GM18511 (cell line): ENCODE data around the gene ZNF500.

Source experiments
- ATAC-seq: cut with Tn5 transposase; IDR thresholded peaks from one replicate; pipeline ENCODE4 v1.9.1; 2021; ENCODE audit warnings: mild to moderate bottlenecking, moderate library complexity; ENCODE audit not compliant: unreplicated experiment

The ZNF500 gene

DNA sequence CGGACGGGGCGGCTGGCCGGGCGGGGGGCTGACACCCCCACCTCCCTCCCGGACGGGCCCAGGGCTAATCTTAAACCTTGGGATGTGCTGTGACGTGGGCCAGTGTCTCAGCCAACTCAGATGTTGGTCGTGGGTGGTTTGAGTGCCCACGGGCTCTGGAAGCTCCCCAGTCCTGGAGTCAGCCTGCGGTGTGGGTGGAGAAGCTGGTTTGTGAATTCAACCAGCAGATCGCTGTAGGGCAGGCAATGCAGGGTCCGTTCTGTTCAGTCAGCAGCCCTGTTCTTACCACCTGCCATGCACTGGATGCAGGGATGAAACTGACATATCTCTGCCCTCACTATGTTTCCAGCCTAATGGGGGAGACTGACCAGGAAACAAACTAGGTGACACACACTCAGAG lies 8.0 kb upstream of the ZNF500 start:
- ATAC-seq = no peak

DNA sequence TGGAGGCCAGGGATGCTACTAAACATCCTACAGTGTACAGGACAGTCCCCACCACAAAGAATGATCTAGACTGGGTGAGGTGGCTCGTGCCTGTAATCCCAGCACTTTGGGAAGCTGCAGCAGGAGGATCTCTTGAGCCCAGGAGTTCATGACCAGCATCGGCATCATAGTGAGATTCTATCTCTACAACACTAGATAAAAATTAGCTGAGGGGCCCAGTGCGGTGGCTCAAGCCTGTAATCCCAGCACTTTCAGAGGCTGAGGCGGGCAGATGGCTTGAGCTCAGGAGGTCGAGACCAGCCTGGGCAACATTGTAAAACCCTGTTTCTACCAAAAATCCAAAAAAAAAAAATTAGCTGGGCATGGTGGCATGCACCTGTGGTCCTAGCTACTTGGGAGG lies 5.4 kb upstream of the ZNF500 start:
- no peak for ATAC-seq

DNA sequence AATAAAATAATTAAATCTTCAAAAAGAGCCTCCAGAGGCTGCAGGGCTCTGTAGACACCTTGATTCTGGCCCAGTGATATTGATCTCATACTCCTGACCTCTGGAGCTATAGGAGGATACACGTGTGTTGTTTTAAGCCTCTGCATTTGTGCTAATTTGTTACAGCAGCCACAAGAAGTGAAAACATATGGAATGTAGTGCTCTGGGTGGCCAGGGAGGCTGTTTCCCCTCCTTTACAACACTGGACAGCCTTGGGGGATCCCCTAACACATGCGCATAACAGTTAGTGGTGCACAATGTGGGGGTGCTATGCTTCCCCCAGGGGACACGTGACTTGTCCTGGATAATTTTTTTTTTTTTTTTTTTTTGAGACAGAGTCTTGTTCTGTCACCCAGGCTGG lies 4.7 kb upstream of the ZNF500 start:
- no peak for ATAC-seq

DNA sequence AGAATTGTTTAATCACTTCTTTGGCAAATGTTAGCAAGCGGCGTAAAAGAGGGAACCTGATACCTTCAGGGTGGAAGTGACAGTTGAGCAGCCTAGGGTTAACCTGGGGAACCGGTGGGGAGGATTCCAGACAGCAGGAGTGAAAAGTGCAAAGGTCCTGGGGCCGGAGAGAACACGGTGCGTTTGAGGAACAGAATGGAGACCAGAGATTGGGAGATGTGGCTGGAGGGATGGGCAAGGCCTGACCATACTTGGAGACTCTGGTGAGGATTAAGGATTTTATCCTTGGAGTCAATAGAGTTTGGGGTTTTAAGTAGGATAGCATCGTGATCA lies 2.3 kb upstream of the ZNF500 start:
- no peak for ATAC-seq

DNA sequence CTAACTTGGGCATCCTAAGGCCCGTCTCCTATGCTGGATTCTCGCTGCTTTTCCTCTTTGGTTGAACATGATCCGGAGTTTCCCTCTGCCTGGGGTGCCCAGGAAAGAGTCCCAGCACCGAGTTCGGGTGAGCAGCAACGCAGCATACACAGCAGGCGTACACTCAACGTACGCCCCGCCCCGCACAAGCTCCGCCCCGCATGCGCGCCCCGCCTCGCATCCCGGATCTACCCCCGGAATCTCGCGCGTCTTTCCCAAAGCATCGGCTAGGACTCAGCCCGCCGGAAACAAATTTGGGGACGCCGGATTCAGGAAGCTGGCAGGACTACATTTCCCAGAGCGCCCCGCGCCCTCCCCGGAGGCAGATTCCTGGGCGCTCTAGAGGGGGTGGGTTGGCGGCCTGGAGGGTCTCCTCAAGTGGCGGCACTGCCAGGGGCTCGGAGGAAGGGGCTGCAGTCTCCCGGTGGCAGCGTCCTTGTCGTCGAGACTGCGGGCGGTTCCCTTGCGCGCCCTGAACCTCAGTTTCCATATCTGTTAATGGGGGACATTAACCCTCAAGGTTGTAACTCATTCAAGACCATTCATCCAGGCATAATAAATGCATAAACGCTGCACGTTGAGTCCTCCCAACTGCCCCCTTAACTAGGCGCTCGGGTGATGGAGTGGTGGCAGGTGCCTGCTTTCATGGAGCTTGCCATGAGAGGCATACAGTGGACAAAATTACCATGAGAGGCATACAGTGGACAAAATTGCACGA lies 1.8 kb upstream of the ZNF500 start:
- ATAC-seq = peak; percentile 76

DNA sequence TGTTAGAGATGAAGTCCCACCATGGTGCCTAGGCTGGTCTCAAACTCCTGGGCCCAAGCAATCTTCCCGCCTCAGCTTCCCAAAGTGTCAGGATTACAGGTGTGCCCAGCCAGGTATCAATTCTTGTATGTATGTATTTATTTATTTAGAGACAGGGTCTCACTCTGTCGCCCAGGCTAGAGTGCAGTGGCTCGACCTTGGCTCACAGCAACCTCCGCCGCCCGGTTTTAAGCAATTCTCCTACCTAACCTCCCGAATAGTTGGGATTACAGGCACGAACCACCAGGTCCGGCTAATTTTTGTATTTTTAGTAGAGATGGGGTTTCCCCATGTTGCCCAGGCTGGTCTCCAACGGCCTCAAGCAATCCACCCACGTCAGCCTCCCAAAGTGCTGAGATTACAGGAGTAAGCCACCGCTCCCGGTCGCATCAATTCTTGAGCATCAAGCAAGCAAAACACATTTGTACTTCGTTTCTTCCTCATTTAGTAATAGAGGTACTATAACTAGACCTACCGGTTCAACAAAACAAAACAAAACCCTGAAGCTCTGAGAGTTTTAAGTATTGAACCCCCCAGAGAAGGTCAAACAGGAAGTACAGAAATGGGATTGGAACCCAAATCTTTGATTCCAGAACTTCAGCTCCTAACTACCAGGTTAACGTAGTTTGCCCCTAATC lies 1.0 kb upstream of the ZNF500 start:
- ATAC-seq = peak; percentile 3

DNA sequence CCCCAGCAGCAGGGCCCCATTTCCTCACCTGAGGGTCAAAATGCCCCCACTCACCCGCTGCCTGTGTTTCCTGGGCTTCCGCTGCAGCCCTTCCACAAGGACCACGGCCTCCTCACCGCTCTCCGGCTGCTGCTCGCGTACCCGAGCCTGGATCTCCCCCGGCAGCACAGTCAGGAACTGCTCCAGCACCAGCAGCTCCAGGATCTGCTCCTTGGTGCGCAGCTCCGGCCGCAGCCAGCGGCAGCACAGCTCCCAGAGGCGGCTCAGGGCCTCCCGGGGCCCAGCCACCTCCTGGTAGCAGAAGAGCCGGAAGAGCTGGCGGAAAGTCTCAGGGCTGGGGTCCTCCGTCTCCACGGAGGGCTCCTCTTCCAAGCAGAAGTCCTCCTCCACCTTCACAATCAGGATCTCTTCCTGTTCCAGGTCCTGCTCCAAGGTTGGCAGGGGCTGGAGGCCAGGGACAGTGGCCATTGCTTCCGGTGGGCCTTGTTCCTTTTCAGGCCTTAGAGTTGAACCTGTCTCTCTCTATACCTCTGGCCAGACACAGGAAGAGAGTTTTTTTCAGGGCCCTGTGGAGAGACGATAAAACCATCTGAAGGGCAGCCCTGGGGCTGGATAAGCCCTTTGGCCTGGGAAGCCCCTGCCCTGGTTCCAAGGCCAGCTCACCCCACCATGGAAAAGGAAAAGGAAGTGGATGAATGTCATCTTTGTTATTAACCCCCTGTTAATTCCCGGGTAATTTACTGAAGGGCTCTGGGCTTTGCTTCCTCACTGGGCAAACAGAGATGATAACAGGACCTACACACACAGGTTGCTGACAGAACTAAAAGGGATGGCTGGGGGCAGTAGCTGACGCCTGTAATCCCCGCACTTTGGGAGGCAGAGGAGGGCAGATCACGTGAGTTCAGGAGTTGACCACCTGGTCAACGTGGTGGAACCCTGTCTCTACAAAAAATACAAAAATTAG lies 1.2 kb downstream of the ZNF500 start:
- no peak for ATAC-seq

DNA sequence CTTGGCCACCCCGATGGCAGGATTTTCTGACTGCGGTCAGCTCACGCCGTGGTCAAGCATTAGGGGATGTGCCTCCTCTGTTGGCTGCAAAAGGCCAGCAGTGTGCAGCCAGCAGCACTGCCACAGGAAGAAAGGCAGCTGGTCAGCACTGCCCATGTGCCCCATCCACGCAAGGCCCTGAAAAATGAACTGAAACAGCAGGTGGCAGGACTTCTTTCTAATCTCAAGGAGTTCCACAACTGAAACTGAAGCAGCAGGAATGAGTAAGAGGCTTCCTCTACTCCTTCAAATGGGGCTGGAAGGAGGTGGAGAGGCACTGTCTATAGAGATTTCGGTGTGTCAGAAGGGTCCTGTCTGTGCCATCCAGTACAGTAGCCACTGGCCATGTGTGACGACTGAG lies 3.2 kb downstream of the ZNF500 start:
- ATAC-seq = no peak

DNA sequence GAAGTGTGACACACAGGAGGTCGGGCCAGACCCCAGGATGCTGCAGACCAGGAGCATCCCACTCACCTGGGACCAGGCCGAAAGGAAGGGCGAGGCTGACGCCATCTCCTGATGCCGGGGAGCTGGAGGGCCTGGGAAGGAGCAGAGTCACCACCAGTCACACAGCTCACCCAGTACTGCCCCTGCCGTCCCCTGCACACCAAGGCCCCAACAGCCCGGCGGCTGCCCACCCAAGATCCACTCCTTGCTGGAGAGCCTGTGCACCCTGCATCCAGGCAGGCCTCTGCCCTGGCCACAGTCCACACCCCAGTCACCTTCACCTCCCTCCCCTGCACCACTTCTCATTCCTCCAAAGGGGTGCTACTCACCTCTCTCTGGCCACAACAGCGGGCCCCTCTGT lies 4.8 kb downstream of the ZNF500 start:
- no peak for ATAC-seq

DNA sequence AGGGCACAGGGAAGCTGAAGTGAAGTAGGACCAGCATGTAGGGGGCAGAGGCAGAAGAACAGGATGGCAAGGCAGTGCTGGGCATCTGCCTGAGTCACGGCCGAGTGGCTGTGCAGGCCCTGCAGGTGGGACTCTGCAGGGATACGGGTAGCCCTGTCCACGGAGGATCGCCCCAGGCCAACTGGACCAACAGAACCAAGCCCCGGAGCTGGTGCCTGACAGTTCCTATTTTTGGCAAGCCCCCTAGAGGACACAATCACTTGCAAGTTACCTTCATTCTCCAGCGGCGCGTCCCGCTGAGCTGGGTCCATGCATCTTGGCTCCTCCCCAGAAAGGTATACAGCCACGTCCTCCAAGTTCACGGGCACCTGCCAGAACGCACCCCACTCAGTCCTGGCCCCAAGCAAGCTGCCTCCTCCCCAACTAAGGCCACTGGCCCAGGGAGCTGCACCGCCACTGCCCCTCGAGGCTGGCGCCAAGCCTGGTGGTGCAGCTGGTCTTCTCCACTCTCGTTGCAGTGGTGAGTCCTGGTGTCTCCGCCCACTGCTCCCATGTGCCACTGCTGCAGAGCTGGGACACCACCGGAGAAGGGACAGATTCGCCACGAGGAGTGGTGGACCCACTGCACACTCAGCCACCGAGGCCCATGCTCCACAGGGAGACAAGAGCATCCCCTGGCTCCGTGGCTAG lies 6.6 kb downstream of the ZNF500 start:
- ATAC-seq = no peak

DNA sequence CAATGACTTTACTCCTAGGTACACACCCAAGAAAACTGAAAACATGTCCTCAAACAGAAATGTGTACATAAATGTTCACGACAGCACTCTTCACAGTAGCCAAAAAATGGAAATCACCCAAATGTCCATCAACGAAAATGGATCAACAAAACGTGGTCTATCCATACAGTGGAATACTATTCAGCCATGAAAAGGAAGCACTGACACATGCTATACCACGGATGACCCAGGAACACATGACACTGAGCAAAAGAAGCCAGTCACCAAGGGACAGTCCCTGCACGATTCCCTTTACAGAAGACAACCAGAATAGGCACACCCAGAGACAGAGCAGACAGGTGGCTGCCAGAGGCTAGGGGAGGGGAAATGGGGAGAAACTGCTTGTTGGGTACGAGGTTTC lies 11.3 kb downstream of the ZNF500 start:
- ATAC-seq = no peak

DNA sequence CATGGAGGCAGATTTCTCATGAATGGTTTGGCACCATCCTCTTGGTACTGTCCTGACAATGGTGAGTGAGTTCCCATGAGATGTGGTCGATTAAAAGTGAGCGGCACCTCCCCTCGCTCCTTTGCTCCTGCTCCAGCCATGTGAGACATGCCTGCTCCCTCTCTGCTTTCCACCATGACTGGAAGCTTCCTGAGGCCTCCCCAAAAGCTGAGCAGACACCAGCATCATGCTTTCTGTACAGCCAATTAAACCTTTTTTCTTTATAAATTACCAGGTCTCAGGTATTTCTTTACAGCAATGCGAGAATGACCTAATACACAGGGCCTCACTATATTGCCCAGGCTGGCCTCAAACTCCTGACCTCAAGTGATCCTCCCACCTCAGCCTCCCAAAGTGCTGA lies 12.1 kb downstream of the ZNF500 start:
- no peak for ATAC-seq

DNA sequence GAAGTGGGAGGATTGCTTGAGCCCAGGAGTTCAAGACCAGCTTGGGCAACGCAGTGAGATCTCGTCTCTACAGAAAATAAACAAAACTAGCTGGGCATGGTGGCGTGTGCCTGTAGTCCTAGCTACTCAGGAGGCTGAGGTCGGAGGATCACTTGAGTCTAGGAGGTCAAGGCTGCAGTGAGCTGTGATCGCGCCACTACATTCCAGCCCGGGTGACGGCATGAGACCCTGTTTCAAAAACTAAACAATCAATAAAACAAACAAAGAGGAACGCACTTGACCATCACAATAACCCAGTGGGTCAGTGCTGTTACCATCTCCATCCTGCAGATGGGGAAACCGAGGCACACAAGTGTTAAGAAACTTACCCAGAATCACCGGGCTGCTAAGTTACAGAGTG lies 13.7 kb downstream of the ZNF500 start:
- no peak for ATAC-seq

DNA sequence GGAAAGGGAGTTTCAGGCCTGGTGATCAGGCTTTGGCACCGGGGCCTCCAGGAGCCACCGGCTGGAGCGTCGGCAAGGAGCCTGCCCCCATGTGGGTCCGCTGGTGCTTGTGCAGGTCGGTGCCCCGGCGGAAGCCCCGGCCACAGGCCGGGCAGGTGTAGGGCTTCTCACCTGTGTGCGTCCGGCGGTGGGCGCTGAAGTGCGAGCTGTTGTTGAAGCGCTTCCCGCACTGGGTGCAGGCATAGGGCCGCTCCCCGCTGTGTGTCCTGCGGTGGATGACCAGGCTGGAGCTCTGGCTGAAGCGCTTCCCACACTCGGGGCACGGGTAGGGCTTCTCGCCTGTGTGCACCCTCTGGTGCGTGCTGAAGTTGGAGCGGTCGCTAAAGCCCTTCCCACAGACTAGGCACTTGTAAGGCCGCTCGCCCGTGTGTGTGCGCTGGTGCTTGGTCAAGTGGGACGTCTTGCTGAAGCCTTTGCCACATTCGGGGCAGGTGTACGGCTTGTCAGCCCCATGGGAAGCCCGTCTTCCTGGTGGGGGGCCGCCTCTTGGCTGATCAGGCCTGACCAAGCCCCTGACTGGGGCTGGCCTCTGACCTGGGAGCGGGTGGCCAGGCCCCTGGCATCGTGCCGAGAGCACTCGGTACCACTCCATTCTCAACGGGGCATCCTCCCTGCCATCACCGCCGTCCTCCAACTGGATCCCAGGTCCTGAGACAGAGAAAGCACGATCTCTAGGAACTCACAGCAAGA lies 14.4 kb downstream of the ZNF500 start:
- no peak for ATAC-seq

DNA sequence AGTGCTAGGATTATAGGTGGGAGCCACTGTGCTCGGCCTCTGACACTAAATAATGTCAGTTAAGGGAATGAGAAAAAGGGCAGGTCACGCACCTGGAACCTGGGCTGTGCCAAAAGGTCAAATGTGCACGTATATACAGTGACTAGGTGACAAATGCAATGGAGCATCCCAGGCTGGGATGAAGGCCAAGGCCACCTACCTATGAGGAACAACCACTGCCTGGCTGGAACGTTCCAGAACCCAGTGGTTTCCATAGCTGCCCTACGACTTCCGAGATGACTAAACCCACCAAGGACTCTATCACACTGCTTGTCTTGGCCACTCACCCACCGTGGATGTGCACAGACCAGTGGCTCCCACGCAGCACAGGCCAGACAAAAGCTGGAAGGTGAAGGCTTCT lies 16.1 kb downstream of the ZNF500 start:
- ATAC-seq = no peak

DNA sequence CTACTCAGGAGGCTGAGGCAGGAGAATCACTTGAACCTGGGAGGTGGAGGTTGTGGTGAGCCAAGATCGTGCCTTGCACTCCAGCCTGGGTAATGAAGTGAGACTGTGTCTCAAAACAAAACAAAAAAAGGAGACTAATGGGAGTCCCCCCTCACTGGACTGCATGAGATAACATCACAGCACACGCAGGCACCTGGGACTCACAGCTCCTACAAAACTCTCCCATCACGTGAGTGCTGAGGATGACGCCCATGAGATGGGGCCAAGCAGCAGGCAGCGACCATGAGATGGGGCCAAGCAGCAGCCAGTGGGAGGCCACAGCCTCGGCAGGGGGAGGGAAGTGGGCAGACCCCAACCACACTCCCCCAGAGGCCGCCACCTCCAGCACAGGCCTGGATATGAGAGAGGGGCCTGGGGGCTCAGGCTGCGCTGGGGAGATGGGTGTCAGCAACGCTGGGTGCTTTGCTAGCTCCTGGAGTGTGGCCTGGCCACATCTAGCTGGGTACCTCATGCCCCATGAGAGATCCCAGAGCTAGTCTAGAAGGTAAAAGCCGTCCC lies 17.2 kb downstream of the ZNF500 start:
- ATAC-seq = no peak

DNA sequence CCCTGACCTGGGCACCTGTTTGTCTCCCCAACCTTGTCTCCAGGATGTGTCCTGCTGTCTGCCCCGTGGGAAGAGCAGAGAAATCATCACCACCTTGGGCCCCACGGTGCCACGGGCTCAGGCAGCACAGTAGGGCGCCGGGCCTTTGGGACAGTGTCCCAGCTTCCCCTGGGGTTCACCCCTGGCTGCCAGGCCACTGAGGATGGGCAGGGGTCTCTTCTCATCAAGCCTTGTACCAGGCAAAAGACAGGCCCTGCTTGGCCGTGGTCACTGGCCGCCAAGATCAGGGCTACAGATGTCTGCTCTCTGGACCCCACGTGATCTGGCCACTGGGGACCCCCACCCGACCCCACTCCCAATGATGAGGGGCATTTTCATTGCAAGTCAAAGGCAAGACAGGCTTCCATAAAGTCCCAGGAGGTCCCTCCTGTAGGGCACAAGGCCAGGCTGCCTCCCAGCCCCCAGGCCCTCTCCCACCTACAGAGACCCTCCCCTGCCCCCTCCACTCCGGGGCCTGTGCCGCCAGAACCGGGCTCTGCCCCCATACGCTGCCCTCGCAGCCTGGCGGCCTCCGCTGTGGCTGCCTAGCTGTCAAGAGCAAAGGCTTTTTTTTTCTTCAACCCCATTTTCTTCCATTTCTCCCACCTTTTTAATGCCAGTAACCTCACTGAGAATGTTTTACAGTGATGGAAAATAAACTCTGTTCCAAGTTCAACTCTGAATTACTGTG lies 18.1 kb downstream of the ZNF500 start:
- ATAC-seq = no peak

DNA sequence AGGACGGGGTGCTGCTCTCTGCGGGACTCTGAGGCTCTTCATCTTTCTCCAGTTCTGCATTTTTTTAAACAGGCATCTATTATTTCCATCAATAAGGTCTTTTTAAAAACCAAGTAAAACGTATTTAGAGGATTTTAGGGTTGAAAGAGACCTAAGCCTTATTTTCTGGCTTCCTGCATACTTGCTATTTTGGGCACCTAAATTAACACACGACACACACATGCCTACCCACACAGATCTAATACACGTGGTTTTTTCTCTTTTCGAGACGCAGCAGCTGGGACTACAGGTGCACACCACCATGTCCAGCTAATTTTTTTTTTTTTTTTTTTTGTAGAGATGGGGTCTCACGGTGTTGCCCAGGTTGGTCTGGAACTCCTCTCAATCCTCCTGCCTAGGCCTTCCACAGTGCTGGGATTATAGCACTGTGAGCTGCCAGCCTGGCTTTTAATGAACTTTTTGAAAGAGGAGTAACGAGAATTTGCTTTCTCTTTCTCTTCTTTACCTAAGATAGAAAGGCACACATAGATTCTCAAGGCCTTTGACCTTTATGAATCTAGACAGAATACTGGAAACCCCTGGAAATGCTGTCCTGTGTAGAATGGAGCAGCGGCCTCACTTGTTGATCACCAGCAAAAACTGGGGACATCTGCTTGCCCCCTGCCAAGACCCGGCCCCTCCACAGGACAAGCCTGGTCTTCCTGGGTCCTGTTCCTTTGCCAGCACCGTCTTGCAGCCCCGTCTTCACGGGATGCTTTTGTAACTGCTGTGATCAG lies 18.9 kb downstream of the ZNF500 start:
- no peak for ATAC-seq
